Hepatic stellate cell (primary cell): ENCODE measurements around the gene AGAP3.

Experiments used
- DNase-seq: peaks from one replicate; pipeline ENCODE4 v3.0.0; 2011; ENCODE audit warnings: low spot score

Gene AGAP3

DNA sequence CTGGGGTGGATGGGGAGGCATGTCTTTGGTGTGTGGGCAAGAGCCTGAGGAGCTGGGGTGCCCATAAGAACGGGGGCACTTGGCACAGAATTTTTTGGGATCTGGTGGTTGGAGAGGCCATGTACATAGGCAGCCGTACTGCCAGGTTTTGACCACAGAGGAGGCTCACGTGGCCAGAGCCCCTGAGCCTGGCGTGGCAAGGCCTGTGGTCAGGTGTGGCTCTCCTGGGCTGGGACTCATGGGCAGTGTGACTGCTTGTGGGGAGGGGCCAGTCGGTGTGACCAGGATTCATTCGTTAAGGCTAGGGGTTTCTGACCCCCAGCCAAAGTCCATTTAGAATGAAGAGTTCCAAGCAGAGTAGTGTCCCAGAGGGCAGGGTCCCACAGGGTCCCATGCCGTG, 38.2 kb downstream of the AGAP3 start:
- no peak for DNase-seq

DNA sequence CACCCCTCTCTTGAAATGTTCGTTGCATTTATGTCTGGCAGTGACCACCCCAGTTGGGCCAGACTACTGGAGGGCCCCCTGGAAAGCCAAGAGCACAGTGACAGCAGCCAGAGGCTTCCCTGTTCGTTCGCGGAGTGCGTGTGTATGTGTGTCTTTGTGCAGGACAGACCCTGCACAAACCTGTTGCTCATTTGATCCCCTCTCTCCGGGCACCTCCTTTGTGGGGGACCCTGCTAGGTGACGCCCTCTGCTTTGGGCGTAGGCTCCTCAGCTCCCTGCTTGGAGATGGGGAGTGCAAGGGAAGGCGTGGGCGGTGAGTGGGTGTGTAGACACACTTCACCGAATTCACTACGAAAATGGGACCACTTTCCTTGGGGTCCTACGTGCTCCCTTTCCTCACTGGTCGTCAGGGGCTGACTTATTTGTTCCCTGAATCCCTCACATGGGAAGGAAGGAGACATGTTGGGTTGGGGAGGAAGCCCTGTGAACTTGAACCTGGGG, 38.7 kb downstream of the AGAP3 start:
- no peak for DNase-seq

DNA sequence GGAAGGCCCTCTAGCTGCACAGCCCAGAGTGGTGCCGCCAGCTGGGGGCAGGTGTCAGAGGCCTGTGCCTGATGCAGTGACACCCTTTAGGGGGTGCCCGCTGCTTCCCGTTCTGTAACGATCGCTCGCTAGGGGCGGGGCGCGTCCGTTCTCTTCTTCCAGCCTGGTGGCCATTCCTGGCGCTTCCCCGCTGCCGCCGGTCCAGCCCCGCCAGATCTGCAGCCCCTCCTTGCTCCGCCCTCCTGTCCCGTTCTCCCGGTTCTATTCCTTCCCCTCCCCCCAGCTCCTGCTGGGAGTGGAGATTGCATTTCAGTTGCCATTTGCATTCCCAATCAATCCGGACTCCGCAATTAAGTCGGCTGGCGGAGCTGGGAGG, 39.2 kb downstream of the AGAP3 start:
- peak; percentile 65 for DNase-seq

DNA sequence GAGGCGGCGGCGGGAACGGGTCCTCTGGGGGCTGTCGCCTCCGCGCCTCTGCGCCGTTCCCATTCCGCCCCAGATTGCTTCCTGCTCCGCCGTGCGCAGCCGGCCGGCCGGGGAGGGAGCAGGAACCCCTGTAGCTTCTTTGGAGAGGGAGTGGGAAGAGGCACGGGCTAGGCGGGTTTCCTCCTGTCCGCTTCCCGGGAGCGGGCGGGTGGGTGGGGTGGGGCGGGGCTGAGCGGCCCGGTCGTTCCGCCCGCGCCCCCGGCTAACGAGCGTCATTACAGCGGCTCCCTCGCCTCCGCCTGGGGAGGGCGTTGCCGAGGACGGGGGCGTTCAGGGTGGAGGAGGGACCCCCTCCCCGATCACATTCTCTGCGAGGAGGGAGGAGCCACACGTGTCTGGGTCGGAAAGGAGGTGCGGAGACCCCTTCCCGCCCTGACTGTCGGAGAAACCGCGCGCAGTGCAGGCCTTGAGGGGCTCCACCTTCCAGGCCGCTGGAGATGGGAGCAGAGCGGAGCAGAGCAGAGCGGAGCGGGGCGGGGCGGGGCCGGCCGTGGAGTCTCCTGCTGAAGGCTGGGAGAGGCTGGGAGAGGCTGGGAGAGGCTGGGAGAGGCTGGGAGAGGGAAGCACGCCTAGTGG, 39.7 kb downstream of the AGAP3 start:
- peak; percentile 57 for DNase-seq

DNA sequence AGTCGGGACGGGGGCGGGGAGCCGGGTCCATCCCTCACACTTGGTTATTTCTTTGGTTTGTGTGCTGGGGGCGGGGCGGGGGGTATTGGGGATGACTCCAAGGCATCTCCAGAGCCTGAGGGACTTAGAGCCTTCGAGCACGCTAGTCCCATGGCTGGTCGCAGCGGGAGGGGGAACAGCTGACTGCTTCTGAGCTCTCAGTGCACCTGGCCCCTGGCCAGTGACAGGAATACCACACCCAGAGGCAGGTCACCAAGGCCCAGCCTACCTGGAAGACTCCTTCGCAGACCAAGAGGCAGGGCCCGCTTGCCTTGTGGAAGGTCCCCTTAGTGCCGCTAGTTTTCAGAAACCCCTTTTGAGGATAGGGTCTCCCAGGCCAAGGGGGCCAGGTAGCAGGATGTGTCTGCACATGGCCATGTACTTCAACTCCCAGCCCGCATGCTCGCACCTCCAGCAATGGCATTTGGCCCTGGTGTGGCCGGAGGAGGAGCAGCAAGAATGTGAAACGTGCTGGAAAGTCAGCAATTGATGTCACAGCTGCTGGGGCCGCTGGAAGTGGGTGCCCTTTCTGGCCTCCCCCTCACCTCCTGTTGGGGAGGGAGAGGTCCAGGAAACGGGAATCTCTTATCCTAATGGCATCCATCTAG, 40.3 kb downstream of the AGAP3 start:
- DNase-seq, result no peak

DNA sequence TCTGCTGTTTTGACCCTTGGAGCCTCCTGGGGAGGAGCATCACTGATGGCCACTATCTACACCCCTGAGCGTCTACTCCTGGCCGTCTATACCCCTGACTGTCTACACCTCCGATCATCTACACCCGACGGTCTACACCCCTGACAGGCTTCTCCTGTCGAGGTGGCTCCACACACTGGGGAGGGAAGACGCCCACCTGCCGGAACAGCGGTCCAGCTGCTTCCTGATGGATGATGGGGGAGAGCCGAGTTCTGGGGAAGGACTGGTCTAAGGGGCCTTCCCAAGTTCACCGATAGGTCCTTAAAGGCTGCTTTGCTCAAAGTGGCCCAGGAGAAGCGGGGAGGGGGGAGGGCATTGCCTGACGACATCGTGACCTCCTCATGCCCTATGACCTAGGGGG, 41.9 kb downstream of the AGAP3 start:
- DNase-seq, result no peak

DNA sequence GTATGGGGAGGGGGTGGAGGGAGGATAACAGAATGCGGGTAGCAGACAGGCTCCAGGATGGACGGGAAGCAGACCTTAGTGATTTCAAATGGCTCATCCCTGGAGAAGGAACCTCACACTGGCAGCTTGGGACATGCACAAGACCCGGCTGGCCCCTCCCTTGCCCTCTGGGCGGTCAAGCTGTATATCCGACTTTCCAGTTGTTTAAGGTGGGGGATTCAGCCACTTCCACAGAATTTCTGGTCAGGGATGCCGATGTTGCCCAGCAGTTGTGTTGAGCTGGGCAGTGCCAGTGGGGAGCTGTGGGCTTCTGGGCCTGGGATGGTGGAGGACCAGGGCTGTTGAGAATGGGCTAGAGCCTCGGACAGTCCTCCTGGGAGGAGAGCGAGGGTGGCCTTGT, 42.4 kb downstream of the AGAP3 start:
- no peak for DNase-seq

DNA sequence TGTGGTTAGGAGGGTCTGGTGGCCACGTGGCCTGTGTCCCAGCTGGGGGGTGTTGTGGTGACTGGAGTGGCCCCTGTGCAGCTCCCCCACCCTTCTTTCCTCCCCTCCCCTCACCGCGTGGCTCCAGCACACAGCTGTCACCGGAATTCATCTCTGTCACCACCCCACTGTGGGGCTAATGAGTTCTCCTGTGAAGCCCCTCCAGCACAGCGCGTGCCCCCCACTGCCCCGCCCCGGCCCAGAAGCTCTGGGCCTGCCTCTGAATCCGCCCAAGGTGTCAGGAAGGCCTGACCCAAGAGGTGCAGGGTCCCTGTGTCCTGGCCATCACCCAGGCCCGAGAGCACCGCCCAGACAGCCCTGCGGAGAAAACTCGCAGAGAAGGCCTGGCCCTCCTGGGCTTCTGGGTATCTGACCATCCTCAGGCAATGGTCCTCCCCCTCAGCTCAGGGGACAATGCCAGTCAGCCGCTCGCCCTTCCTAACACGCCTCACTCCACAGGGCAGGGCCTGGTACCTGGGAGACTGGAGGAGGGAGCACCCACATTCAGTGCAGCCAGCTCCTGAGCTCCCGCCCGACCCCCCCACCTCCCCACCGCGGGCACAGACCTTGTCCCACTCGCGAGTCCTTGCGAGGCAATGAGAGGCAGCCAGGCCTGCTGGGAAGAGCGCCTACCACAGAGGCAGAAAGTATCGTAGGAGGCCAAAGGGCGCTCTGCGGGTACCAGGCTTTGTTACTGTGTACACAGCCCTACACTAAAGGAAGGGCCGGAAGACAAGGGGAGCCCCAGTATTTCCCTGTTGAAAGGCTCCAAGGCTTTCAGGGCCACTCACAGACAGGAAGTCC, 43.1 kb downstream of the AGAP3 start:
- no peak for DNase-seq

DNA sequence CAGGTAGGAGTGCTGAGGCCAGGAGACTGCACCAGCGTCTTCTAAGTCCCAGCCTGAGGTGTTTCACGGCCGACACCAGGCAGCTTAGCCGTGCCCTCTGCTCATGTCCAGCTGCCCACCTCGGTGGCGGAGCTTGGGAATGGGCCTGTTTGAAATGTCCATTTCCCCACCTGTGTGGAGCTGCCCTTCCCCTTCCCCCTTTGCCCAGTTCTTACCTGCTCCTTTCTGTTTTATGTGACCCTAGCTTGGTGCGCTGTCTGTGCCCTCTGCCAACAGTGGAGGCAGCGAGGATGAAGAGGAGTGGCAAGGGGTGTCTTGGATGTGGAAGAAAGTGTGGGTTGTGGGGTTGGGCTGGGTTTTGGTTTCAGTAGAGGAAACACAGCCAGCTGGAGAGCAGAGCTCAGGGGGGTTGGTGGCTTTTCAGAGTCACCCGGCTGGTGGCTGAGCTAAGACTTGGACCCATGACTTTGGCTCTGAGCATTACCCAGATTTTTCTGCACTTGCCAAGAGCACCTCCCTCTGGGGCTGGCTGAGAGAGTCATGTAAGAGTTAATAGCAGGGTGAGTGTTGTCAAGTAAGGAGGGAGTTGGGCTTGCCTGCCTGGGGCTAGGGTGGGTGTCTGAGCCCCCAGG, 43.8 kb downstream of the AGAP3 start:
- no peak for DNase-seq

DNA sequence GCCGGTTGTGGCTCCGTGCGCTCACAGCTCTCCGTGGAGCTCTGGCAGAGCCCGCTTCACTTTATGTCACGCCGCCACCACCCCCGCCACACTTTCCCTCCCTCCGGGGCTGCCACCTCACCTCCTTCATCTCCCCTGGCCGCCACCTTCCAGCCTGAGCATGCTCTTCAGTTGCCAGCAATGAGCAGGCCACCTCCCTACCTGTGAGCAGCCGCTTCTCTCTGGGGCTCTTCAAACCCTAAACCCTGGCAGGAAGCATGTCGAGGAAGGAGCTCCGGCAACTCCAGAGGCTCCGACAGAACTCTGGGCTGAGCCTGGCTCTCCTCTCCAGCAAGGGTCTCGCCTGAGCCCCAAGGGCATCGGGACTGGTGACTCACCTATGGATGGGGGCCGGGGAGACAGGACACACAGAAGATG, 44.5 kb downstream of the AGAP3 start:
- DNase-seq, result no peak

DNA sequence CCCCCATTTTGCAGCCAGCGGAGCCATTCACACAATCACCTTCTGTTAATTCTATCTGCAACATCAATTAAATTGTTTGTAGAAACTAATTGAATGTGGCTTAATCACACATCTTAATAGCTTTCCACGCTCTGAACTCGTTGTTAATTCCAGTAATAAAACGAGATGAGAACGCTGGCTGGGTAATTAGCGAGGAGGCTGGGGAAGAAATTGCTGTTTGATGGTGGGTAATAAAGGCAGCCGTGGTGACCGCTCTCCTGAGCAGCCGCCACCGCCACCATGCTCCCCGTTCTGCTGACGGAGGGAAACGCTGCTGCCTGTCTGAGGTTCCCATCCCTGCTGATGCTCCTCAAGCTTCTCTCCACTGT, 44.9 kb downstream of the AGAP3 start:
- DNase-seq, result no peak

DNA sequence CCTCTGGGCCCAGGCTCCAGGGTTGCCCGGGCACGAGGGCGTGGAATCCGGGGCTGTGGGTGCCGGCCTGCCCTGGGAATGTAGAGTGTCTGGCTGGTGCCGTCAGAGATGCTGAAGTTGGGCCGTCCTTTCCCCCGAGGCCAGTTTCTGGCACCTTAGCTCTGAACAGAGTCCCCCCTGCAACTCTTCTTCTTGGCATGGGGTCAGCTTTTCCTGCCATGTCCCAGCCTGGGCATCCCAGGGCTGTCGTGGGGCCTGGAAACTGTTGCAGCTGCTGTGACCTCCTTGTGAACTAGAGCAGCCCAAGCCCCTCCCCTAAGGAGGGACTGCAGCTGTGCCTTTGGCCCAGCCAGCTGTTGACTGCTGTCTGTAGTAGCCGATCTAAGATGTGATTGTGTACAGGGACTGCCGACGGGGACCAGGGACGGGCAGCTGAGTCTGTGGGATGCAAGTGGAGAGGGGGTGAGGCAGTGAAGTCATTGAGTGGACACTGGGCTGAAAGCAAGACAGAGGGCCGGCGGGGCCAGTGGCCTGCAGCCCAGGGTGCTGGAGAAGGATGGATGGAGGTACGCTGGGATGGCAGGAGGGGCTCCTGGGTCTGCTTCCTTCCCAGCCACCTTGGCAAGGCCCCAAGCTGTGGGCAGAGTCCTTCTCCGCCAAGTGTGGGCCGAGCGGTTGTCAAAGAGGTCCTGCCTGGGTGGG, 45.5 kb downstream of the AGAP3 start:
- DNase-seq, result no peak

DNA sequence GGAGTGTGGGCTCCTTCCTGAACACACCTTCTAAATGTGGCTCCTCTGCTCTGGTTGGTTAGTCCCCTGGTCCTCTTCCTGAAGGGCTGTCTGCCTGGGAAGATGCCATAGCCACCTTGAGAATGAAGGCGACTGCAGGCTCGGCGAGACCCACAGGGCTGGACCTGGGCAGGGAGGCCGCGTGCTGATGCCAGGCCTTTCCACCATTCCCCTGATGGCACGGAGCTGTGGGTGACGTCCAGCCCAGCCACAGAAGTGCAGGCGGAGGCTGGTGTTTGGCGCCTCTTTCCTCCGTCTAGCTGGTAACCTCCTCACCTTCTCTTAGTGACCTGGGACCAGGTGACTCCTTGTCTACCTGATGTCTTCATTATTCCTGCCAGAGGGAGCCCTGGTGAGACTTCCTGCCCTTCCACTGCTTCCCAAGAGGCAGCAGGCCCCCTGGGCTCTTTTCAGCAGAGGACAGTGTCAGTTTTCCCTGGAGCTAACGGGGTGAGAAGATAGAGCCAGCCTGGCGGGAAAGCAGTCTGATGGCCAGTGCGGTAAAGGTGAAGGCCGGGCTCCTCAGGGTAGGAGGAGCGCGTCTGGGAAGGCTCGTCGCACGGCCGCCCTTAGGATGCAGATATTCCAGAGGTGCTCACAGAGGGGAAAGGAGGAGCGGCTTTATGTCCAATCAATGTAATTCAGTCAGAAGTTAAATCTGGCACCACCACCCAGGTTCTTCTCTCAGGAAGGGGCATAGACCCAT, 46.4 kb downstream of the AGAP3 start:
- no peak for DNase-seq

DNA sequence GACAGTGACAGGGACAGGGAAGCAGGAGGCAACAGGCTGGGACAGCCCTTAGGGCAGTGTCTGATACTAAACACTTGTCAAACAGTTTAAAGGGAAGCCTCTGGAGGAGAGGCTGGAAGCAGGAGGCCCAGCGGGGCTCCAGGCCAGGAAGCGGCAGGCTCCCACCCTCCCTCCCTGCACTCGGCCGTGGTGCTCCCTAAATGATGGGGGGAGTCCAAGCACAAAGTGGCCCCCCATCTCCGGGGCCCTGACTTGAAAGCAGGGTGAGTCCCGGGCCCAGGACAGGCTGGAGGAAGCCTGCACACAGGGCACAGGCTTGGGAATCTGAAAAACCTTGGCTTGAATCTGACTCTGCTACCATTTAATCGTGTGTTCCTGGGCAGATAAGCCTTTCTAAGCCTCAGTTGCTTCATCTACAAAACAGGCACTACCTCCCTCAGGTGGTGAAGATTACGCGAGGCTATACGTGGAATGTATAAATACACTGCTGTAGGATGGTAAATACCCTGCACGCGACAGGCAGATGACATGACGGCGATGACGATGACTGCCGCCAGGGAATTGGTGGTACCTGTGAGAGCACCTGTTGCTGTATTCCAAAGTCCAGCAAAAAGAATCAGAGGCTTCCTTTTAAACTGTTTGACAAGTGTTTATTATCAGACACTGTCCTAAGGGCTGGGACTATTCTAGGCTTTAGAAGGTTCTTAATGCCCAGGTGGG, 47.2 kb downstream of the AGAP3 start:
- DNase-seq, result no peak

DNA sequence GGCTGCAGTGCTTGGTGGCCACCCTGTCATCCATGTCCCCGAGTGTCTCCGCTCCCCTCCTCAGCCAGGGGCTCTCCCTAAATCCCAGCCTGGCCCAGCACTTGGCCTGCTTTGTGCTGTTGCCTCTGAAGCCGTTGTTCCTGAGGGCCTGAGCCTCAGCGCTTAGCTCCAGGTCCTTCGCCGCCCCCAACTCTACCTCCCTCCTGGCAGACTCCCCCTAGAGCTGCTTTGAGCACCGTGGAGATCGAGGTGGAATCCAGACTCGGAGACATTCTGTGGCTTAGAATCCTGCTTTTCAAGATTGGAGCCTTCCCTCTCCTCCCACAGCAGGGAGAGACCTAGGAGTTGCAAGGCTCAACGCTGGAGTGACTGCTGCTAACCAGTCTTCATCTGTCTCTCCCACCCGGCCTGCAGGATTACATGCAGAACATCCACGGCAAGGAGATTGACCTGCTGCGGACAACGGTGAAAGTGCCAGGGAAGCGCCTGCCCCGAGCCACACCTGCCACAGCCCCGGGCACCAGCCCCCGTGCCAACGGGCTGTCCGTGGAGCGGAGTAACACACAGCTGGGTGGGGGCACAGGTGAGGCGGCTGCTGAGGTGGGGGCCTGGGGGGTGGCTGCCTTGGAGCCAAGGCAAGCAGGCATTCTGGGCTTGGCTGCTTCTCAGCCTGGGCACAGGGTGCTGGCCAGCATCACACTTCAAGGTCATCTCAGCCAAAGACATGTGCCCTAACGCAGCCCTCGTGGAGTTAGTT, 47.9 kb downstream of the AGAP3 start:
- DNase-seq, result no peak

DNA sequence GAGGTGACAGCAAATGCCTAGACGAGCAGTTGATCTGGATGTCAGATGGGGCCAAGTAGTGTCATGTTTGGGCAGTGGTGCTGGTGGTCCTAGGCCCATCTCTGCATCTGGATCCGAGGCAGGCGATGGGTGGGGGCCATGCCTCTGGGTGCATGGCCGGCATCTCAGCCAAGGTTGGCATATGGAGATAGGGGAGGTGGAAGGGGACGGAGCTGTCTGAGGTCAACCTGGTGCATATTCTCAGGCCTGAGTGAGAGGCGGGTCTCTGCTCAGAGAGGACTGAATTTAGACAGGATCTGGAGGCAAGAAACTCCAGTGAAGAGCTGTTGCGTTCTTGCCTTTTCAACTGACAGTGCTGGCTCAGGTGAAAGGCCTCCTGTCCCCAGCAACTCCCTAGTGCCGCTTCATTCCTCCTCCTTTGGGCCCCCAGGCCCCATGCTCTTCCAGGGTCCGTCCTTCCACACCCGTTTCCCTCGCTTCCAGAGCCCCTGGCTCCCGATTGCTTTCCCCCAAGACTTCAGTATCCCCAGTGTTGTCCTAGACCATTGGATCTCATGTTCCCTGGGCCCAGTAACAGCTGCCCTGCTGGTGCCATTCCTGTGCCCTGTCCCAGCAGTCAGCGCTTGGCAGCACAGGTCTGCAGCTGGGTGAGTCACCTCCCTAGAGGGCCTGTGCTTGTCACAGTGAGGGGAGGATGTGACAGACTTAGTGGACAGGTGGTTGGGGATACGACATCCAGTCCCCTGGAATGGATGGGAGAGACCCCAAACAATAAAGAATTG, 48.7 kb downstream of the AGAP3 start:
- DNase-seq, result no peak

DNA sequence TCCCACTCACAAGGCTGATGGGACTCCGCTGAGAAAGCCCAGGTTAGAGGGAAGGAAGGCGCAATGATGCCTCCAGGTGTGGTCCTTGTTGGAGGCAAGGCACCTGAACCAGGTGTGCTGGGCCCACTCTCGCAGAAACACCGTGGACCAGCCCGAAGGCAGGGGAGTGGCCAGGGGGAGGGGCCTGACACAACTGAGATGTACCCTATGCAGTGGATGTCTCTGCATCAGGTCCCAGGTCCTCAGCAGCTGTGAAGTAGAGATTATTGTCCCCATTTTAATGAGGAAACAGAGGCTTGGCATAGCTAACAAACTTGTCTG, 49.2 kb downstream of the AGAP3 start:
- no peak for DNase-seq

DNA sequence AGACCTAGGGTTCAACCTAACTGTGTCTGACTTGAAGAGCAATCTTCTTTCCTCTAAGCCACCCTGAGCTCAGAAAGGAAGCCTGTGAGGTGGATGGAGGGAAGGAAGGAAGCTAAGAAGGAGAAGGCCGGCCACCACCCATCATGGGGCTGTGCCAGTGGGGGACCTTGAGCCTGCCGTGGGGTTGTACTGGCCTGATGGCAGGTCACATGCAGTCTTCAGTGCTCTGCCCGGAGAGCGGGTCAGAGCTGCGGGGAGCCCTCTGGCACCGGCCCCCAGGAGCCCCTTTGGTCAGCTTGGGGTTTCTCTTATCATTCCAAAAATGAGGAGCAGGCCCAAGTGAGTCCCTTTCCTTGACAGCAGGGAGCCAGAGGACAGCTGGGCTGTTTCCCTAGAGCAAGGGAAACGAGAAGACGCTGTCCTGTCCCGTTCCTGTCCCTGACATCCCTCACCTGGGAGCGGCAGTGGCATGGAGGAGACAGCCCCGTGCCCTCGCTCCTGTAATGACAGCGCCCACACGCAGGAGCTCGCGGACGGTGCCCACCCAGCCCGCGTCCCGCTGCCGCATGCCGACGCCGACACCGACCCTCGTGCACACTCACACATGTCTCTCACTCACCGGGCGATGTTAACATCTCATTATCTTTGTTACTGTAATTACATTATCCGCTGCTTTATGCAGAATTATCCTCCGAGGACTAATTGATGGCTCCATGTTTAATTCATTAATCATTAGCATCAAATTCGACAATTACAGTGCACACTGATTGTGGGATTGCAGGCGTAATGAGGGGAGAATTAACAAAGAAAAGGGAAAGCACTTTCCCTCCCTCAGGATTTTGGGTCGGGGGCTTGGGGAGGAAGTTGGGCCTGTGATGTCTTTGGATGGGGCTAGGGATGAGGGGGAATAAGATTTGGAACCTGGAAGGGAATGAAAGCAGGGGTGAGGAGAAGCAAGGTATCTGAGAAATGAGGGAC, 49.9 kb downstream of the AGAP3 start:
- DNase-seq, result no peak
